Smooth muscle cell (in vitro differentiated cells): Measurements from ENCODE around the gene FLAD1. TPM values are rescaled to one million over a fixed set of nuclear protein-coding genes. Genes with fewer than 3 reads are reported as not detected.
A peak's percentile ranks its signal among the peaks of the same experiment; 100 is the strongest.

Experiments used
- DNase-seq: peaks from one replicate; lab custom pipeline; 2025; ENCODE audit not compliant: unreplicated experiment; lab: John Stamatoyannopoulos, UW
- H2AFZ ChIP-seq: fragments of 200-600 bp; sonication (generic); 2 replicates; pipeline ENCODE4 v1.6.0; 2016; ENCODE audit warnings: antibody characterized with exemption, low read depth, mild to moderate bottlenecking
- H3F3A ChIP-seq: fragments of 200-600 bp; sonication (generic); 2 replicates; pipeline ENCODE4 v1.6.0; 2017; ENCODE audit warnings: antibody characterized with exemption, low read depth
- H3K27ac ChIP-seq: fragments of 200-600 bp; sonication (generic); 2 replicates; pipeline ENCODE4 v1.5.1; 2016; ENCODE audit warnings: low read depth, mild to moderate bottlenecking
- H3K27me3 ChIP-seq: fragments of 200-600 bp; sonication (generic); 2 replicates; pipeline ENCODE4 v1.6.1; 2016; ENCODE audit warnings: low read depth, mild to moderate bottlenecking
- H3K36me3 ChIP-seq: fragments of 200-600 bp; sonication (generic); 2 replicates; pipeline ENCODE4 v1.5.1; 2016; ENCODE audit warnings: low read depth
- H3K4me1 ChIP-seq: fragments of 200-600 bp; sonication (generic); 2 replicates; pipeline ENCODE4 v1.5.1; 2016; ENCODE audit warnings: low read depth
- H3K4me2 ChIP-seq: fragments of 200-600 bp; sonication (generic); 2 replicates; pipeline ENCODE4 v1.6.0; 2016; ENCODE audit warnings: mild to moderate bottlenecking
- H3K4me3 ChIP-seq: fragments of 200-600 bp; sonication (generic); 2 replicates; pipeline ENCODE4 v1.5.1; 2016; ENCODE audit warnings: mild to moderate bottlenecking
- H3K79me2 ChIP-seq: fragments of 200-600 bp; sonication (generic); 2 replicates; pipeline ENCODE4 v1.6.0; 2016; ENCODE audit warnings: low read depth, mild to moderate bottlenecking
- H3K9ac ChIP-seq: fragments of 200-600 bp; sonication (generic); 2 replicates; pipeline ENCODE4 v1.6.0; 2016; ENCODE audit warnings: low read depth
- H3K9me3 ChIP-seq: fragments of 200-600 bp; sonication (generic); replicated peaks from 2 replicates; pipeline ENCODE4 v1.5.1; 2016; ENCODE audit warnings: low read depth
- H4K20me1 ChIP-seq: fragments of 200-600 bp; sonication (generic); 2 replicates; pipeline ENCODE4 v1.6.0; 2016; ENCODE audit warnings: low read depth
- WGBS: methylation state at CpG from one replicate; pipeline ENCODE4 v1.1.7; 2016; ENCODE audit warnings: low lambda C conversion rate; 5-methylcytosine and 5-hydroxymethylcytosine counted together
- polyA plus RNA-seq: library from polyadenylated mRNA; unstranded; fragments of >200 nt; fragmentation: Nextera tagmentation; extraction: Ambion mirVana; gene quantifications from 2 replicates; pipeline ENCODE4 v1.2.1, GENCODE V29; 2016
- total RNA-seq: library from RNA; depleted of rRNA; stranded (reverse); fragments of >200 nt; gene quantifications from 2 replicates; pipeline ENCODE4 v1.2.3, GENCODE V29; 2014
- TF ChIP-seq, protein P1 (sequence below): fragments of 200-600 bp; sonication (generic); IDR thresholded peaks from 2 replicates; pipeline ENCODE4 v1.5.1; 2017; ENCODE audit warnings: borderline replicate concordance, mild to moderate bottlenecking, antibody characterized with exemption; ENCODE audit not compliant: insufficient read depth, poor library complexity, severe bottlenecking

The FLAD1 gene
- total and polyA plus RNA-seq, 2 experiments from 2014 or later = 31.1 to 51.4 TPM

DNA sequence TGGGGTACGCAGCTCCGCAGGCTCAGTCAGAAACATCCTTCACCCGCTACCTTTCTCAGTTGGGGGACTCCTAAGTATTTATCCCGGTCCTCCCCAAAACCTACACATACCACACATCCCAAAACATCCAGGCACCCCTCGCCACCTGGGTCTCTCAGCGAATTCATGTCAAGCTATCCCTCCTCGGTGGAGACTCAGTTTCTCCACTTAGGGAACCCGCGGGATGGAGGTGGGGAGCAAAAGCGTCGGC lies 18.2 kb downstream of the FLAD1 start:
- Histone ChIP-seq H4K20me1 (peaks cover 5% of the 10 kb centered on the region), H3K4me3 (peak overlapping the region; percentile 73), H3K4me1 (peaks cover 16% of the 10 kb centered on the region), H2AFZ (no peak overlapping the region), H3K27ac (peak overlapping the region; percentile 95), H3K9me3 (no peaks in the 10 kb centered on the region), H3K36me3 (no peaks in the 10 kb centered on the region), H3K79me2 (peaks cover 28% of the 10 kb centered on the region), H3K4me2 (peak overlapping the region; percentile 86), H3K27me3 (no peaks in the 10 kb centered on the region), H3K9ac (peak overlapping the region; percentile 51), H3F3A (peaks cover 10% of the 10 kb centered on the region)
- TF ChIP-seq, protein P1, sequence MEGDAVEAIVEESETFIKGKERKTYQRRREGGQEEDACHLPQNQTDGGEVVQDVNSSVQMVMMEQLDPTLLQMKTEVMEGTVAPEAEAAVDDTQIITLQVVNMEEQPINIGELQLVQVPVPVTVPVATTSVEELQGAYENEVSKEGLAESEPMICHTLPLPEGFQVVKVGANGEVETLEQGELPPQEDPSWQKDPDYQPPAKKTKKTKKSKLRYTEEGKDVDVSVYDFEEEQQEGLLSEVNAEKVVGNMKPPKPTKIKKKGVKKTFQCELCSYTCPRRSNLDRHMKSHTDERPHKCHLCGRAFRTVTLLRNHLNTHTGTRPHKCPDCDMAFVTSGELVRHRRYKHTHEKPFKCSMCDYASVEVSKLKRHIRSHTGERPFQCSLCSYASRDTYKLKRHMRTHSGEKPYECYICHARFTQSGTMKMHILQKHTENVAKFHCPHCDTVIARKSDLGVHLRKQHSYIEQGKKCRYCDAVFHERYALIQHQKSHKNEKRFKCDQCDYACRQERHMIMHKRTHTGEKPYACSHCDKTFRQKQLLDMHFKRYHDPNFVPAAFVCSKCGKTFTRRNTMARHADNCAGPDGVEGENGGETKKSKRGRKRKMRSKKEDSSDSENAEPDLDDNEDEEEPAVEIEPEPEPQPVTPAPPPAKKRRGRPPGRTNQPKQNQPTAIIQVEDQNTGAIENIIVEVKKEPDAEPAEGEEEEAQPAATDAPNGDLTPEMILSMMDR = no peak
- DNase-seq = no peak
- 2% methylated on average over 11 of the region's 11 CpGs for WGBS

GRCh38 chr1:155001675-155002463 lies 18.7 kb downstream of the FLAD1 start:
- WGBS = 0% methylated on average over 9 of the region's 38 CpGs
- H3K27me3 ChIP-seq = no peaks in the 10 kb centered on the region

GRCh38 chr1:155002464-155003226 lies 19.5 kb downstream of the FLAD1 start, which contains the start of gene ZBTB7B:
TSS of gene ZBTB7B (plus strand) at chr1:155002802. CDS start at chr1:155014661, 11,859 bp downstream.
- H3K9ac ChIP-seq = peak within 1 kb of the TSS; percentile 74

More at GRCh38 chr1:155001675-155002463, 18.7 kb downstream of the FLAD1 start:
- peak overlapping the region; percentile 73 for H3K4me3 ChIP-seq
- no peak overlapping the region for H2AFZ ChIP-seq
- peak overlapping the region; percentile 51 for H3K9ac ChIP-seq
- peaks cover 10% of the 10 kb centered on the region for H4K20me1 ChIP-seq
- H3K4me2 ChIP-seq = peak overlapping the region; percentile 86
- no peaks in the 10 kb centered on the region for H3K9me3 ChIP-seq
- H3K27ac ChIP-seq = peak overlapping the region; percentile 95
- TF ChIP-seq, protein P1 = peak; percentile 47
- peaks cover 16% of the 10 kb centered on the region for H3K4me1 ChIP-seq
- H3K36me3 ChIP-seq = no peaks in the 10 kb centered on the region
- peaks cover 28% of the 10 kb centered on the region for H3K79me2 ChIP-seq
- peak; percentile 97 for DNase-seq
- H3F3A ChIP-seq = peaks cover 10% of the 10 kb centered on the region

More at GRCh38 chr1:155002464-155003226, 19.5 kb downstream of the FLAD1 start, which contains the start of gene ZBTB7B:
- no peaks in the 10 kb centered on the region for H3K36me3 ChIP-seq
- peak within 1 kb of the TSS; percentile 73 for H3K4me3 ChIP-seq
- H3K4me2 ChIP-seq = peak within 1 kb of the TSS; percentile 86
- DNase-seq = peak; percentile 51
- no peaks in the 10 kb centered on the region for H3K9me3 ChIP-seq
- H2AFZ ChIP-seq = peak within 1 kb of the TSS; percentile 50
- peaks cover 16% of the 10 kb centered on the region for H3K4me1 ChIP-seq
- peaks cover 35% of the 10 kb centered on the region for H3K79me2 ChIP-seq
- H3K27me3 ChIP-seq = no peaks in the 10 kb centered on the region
- H3K27ac ChIP-seq = peak within 1 kb of the TSS; percentile 95
- peaks cover 10% of the 10 kb centered on the region for H3F3A ChIP-seq
- H4K20me1 ChIP-seq = peaks cover 18% of the 10 kb centered on the region
- TF ChIP-seq, protein P1 = no peak
- 2% methylated on average over 16 of the region's 35 CpGs for WGBS
